HG02973 (cell line): ENCODE data around the gene CDC42EP4.

ENCODE experiments used
- ATAC-seq: cut with Tn5 transposase; IDR thresholded peaks from one replicate; pipeline ENCODE4 v1.9.1; 2021; ENCODE audit warnings: moderate library complexity; ENCODE audit not compliant: unreplicated experiment

CDC42EP4 gene

GRCh38 chr17:73257516-73257915 lies 54.3 kb downstream of the CDC42EP4 start:
- no peak for ATAC-seq

- no peak for ATAC-seq
Observed at GRCh38 chr17:73256220-73256619, 55.6 kb downstream of the CDC42EP4 start.

GRCh38 chr17:73255671-73256181 lies 56.1 kb downstream of the CDC42EP4 start:
- ATAC-seq = no peak

GRCh38 chr17:73251871-73252270 lies 59.9 kb downstream of the CDC42EP4 start:
- ATAC-seq = no peak

- ATAC-seq = no peak
Observed at GRCh38 chr17:73250851-73251640, 60.8 kb downstream of the CDC42EP4 start.

GRCh38 chr17:73249700-73250099 lies 62.1 kb downstream of the CDC42EP4 start:
- ATAC-seq = no peak

GRCh38 chr17:73248532-73248931 lies 63.3 kb downstream of the CDC42EP4 start:
- ATAC-seq = no peak

- no peak for ATAC-seq
Observed at GRCh38 chr17:73247726-73248125, 64.1 kb downstream of the CDC42EP4 start.

GRCh38 chr17:73240561-73240960 lies 71.2 kb downstream of the CDC42EP4 start:
- no peak for ATAC-seq

GRCh38 chr17:73237714-73238113 lies 74.1 kb downstream of the CDC42EP4 start:
- ATAC-seq = no peak

- ATAC-seq = no peak
Observed at GRCh38 chr17:73234736-73235135, 77.1 kb downstream of the CDC42EP4 start.
